ENCODE results near the gene STUB1. TPM values are rescaled to one million over a fixed set of nuclear protein-coding genes. Genes with fewer than 3 reads are reported as not detected.
A peak's percentile ranks its signal among the peaks of the same experiment; 100 is the strongest.

STUB1 gene
- polyA plus RNA-seq, 2 of the 4 experiments (the other 2 are of a cell fraction) = 60.6 to 93.5 TPM

GRCh38 chr16:641326-642188, 38.7 kb upstream of the STUB1 start, which contains the start of gene MCRIP2:
MCRIP2 (plus strand) TSS chr16:641828; CDS start chr16:641992, 164 bp downstream.
- Histone ChIP-seq H3K9me3 (no peaks in the 10 kb centered on the region), H3K4me1 (peaks cover 43% of the 10 kb centered on the region), H3K27ac (peak within 1 kb of the TSS; percentile 64 to 94), H3K4me3 (peak within 1 kb of the TSS; percentile 54), H3K4me2 (peak within 1 kb of the TSS; percentile 86)
- POLR2A ChIA-PET = no interaction called here
- CTCF ChIA-PET = interaction anchor here (0.5 to 2.0 kb wide), 3 partner anchors 17 to 46 kb away, joined by 3 to 10 read pairs (median 3); no protein-coding TSS in a partner anchor
- peak; percentile 77 to 84 for DNase-seq (ENCODE audit: low read depth in 1 of 2, low spot score in 1 of 2)
- TF ChIP-seq E2F6 (IDR thresholded peaks at IDR 0.05; ENCODE audit: borderline replicate concordance, low read depth) (peak; percentile 55), RNF2 (IDR thresholded peaks at IDR 0.05; ENCODE audit: borderline replicate concordance, low read depth) (no peak), MAX (IDR thresholded peaks at IDR 0.05) (peak; percentile 53), NPAS2 (CRISPR knock-in tag; IDR thresholded peaks at IDR 0.05; ENCODE audit: borderline replicate concordance) (no peak), POLR2A (IDR thresholded peaks at IDR 0.05; ENCODE audit: low read length) (peak; percentile 72), JUN (IDR thresholded peaks at IDR 0.05) (peak in 1 of 2 experiments; percentile 68; a peak in 3 of 5 replicates), MYC (IDR thresholded peaks at IDR 0.05; ENCODE audit: borderline replicate concordance, low read length) (peak; percentile 21; the same call in 1 of the 2 replicates), RARB (CRISPR knock-in tag; IDR thresholded peaks at IDR 0.05) (no peak), ESRRA (IDR thresholded peaks at IDR 0.05; ENCODE audit: borderline replicate concordance, low read length) (no peak), ATOH8 (CRISPR knock-in tag; IDR thresholded peaks at IDR 0.05; ENCODE audit: low read depth) (no peak), NR3C1 (IDR thresholded peaks at IDR 0.05) (no peak), RCOR1 (IDR thresholded peaks at IDR 0.05; ENCODE audit: low read depth, low read length) (no peak), HOXB13 (CRISPR knock-in tag; IDR thresholded peaks at IDR 0.05; ENCODE audit: low read depth) (no peak), NFE2L2 (conservative IDR thresholded peaks at IDR 0.05; ENCODE audit: low read length) (no peak), FOSL2 (IDR thresholded peaks at IDR 0.05) (no peak), FOSL2 (CRISPR knock-in tag; IDR thresholded peaks at IDR 0.05) (no peak), ZFP36 (IDR thresholded peaks at IDR 0.05; ENCODE audit: borderline replicate concordance, partially characterized antibody) (no peak), FOXS1 (CRISPR knock-in tag; IDR thresholded peaks at IDR 0.05) (no peak), CHD2 (IDR thresholded peaks at IDR 0.05; ENCODE audit: low read length, partially characterized antibody) (no peak), ZNF302 (CRISPR knock-in tag; IDR thresholded peaks at IDR 0.05) (no peak), POLR2AphosphoS2 (conservative IDR thresholded peaks at IDR 0.05; ENCODE audit: low read length) (no peak), EP300 (IDR thresholded peaks at IDR 0.05) (no peak), PHF8 (IDR thresholded peaks at IDR 0.05; ENCODE audit: borderline replicate concordance, low read depth) (peak; percentile 30; the same call in 1 of the 2 replicates)
- 0% methylated on average over 17 of the region's 81 CpGs for WGBS (ENCODE audit: missing lambda C conversion rate)
- FAIRE-seq = no peak
- peak; percentile 57 to 71 for ATAC-seq

GRCh38 chr16:642189-643049, 37.8 kb upstream of the STUB1 start:
- WGBS (ENCODE audit: missing lambda C conversion rate) = 13% methylated on average over 13 of the region's 72 CpGs
- peaks cover 45% of the 10 kb centered on the region for H3K4me1 ChIP-seq
- DNase-seq (ENCODE audit: low read depth in 1 of 2, low spot score in 1 of 2) = peak in 1 of 2 experiments; percentile 52
- no peaks in the 10 kb centered on the region for H3K9me3 ChIP-seq
- H3K4me2 ChIP-seq = peak overlapping the region; percentile 86
- no peak for FAIRE-seq
- POLR2A ChIA-PET = no interaction called here
- peak overlapping the region; percentile 54 for H3K4me3 ChIP-seq
- TF ChIP-seq FOSB (CRISPR knock-in tag; IDR thresholded peaks at IDR 0.05) (no peak), JUN (IDR thresholded peaks at IDR 0.05) (no peak; a peak in 2 of 5 replicates), E2F6 (IDR thresholded peaks at IDR 0.05; ENCODE audit: borderline replicate concordance, low read depth) (peak; percentile 66; the same call in 1 of the 2 replicates), PHF8 (IDR thresholded peaks at IDR 0.05; ENCODE audit: borderline replicate concordance, low read depth) (peak; percentile 8; the same call in 1 of the 2 replicates), MAX (IDR thresholded peaks at IDR 0.05) (peak; percentile 56)
- ATAC-seq = peak; percentile 25 to 38
- H3K27ac ChIP-seq = peak overlapping the region; percentile 64 to 94
- CTCF ChIA-PET = interaction anchor here (0.6 to 2.0 kb wide), 4 partner anchors 17 to 52 kb away, joined by 3 to 10 read pairs (median 3); partner anchors contain the start of gene RAB40C
